Esophagus squamous epithelium (tissue), 4 donors: Measurements from ENCODE around the gene ZNF407.

Experiments used
- POLR2A ChIP-seq, 4 donors: fragments of 450-650 bp; IDR thresholded peaks; one replicate each; pipeline ENCODE4 v1.6.1; 2017; ENCODE audit warnings: antibody characterized with exemption in 4 of 4, mild to moderate bottlenecking in 4 of 4, moderate library complexity in 3 of 4
- TF ChIP-seq, protein P1 (sequence below), 6 experiments: fragments of 450-650 bp in 4 of 6; fragments of 200-600 bp in 2 of 6; sonication (generic) in 2 of 6; IDR thresholded peaks; one replicate each; pipeline ENCODE4 v1.5.1; 2016 to 2019; ENCODE audit warnings: antibody characterized with exemption in 6 of 6, mild to moderate bottlenecking in 4 of 6, moderate library complexity in 4 of 6

DNA sequence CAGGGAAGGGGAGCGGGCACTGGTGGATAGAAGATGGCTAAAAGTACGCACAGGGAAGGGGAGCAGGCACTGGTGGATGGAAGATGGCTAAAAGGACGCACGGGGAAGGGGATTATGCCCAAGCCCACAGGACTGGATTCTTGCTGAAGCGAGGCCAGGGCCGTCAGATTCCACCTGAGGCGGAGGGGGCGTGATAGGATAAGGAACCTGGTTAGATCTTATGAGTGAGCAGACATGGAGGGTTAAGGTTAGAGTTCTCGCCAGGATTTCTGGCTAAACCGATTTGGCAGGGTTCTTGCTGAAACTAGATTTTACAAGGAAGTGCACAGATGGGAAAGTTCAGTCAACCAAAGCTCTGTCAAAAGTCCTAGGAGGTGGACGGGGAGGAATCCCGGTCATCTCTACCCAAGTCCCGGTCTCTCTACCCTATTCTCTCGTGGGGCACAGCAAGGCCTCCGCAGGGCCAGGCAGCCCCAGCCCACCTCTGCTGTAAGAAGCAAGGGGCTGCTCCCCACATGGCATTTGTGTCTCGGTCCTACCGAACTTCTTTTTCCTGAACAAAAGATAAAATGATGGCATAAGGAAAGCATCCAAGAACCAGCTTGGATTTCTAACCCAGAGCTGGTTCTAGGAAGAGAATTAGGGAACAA, 470.5 kb downstream of the ZNF407 start:
- TF ChIP-seq, protein P1, sequence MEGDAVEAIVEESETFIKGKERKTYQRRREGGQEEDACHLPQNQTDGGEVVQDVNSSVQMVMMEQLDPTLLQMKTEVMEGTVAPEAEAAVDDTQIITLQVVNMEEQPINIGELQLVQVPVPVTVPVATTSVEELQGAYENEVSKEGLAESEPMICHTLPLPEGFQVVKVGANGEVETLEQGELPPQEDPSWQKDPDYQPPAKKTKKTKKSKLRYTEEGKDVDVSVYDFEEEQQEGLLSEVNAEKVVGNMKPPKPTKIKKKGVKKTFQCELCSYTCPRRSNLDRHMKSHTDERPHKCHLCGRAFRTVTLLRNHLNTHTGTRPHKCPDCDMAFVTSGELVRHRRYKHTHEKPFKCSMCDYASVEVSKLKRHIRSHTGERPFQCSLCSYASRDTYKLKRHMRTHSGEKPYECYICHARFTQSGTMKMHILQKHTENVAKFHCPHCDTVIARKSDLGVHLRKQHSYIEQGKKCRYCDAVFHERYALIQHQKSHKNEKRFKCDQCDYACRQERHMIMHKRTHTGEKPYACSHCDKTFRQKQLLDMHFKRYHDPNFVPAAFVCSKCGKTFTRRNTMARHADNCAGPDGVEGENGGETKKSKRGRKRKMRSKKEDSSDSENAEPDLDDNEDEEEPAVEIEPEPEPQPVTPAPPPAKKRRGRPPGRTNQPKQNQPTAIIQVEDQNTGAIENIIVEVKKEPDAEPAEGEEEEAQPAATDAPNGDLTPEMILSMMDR (IDR thresholded peaks at IDR 0.05): no peak
- no peak for TF ChIP-seq POLR2A (IDR thresholded peaks at IDR 0.05)
